ENCODE results near the gene KCNAB2.

KCNAB2 gene

DNA sequence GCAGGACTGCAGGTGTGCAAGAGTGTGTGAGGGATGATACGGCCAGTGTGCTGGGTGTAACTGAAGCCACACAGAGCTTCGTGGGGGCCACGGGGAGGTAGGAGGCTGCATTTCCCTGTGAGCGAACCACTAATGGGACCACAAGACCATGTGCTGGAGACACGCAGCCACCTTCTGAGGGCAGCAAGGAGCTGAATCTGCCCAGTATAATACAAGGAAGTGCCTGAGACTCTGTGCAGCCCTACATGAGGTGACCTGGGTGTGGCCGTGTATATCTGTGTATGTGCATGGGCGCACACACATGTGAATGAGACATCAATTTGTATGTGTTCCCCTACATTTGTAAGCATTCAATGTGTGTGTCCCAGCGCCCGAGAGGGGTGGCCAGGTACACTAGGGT, 83.6 kb downstream of the KCNAB2 start:
- DNase-seq (ENCODE audit: low spot score), result no peak

DNA sequence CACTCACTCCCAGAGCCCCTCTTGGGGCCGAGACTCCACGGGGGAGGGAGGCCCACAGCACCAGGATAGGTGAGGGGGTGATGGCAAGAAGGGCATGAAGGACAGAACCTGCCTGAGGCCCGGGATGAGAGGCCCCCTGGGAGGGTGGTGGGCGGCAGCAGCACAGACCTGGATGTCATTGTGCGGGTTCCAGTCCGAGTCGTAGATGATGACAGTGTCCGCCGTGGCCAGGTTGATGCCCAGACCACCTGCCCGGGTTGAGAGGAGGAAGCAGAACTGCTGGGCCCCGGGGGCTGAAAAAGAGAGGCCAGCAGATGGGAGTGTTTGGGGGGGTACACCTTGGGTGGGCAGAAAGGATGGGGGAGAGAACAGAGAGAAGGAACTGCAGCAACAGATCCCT, 84.3 kb downstream of the KCNAB2 start:
- DNase-seq (ENCODE audit: low spot score), result no peak

DNA sequence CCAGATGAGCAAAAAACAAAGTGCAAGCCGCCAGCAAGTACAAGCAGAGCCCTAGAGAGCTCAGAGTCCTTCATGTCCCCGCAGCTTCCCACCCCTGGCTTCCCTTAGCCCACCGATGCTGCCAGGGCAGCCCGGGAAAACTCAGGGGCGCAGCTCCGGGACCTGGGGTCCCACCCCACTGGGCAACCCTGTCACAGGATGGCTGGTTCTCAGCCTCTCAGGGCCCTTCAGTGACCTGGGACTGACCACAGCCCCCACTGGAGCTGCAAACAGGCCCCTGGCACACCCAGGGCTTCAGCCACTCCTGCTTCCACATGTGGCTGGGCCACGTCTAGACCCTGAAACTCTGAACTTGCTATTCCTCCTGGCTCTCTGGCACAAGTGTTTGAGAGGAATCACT, 84.9 kb downstream of the KCNAB2 start:
- no peak for DNase-seq (ENCODE audit: low spot score)

DNA sequence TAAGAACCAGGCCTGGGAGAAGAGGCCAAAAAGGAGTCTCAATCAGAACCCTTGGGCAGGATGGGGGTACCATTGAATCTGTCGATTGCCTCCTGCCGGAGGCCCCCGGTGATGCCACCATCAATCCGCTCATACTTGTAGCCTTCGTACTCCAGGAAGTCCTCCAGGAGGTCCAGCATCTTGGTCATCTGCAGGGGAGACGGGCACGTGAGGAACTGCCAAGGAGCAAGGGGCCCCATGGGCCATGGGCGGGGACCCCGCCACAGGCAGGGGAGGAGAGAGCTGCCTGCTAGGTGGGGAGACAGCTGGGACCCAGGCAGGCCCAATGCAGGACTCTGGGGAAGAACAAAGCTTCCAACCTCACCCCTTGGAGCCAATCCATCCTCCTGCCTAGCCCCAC, 85.9 kb downstream of the KCNAB2 start:
- DNase-seq (ENCODE audit: low spot score), result no peak

DNA sequence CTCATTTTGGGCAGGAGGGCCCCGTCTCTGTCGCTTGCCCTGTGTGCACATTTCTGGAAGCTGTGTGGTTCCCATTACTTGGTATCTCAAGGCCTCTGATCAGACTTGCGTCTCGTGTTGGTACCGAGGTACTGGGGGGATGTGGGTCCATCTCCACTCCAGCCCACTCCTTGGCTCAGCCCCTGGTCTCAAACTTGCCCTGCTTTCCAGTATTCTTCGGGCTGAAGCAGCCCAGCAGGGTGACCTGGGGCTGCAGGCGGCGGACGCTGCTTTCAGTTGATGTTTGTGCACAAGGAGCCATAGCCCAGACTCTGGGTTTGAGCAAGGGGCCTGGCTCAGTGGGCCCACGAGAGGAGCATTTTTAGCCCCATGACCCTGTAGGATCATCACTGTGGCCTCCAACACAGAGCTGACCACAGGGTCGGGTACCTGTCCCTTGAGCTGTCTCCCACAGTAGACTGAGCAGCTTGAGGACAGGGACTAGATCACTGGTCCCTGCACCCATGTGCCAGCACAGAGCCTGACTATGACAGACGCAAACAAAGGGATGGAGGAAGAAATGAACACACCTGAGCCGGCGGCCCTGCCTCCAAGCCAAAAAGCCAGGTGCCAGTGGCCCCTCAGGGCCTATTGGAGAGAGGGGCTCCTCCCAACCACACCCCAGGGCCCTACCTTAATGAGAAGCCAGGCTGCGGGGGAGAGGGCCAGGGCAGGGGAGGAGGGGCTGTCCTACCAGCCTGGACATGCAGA, 87.6 kb downstream of the KCNAB2 start:
- no peak for DNase-seq (ENCODE audit: low spot score)

DNA sequence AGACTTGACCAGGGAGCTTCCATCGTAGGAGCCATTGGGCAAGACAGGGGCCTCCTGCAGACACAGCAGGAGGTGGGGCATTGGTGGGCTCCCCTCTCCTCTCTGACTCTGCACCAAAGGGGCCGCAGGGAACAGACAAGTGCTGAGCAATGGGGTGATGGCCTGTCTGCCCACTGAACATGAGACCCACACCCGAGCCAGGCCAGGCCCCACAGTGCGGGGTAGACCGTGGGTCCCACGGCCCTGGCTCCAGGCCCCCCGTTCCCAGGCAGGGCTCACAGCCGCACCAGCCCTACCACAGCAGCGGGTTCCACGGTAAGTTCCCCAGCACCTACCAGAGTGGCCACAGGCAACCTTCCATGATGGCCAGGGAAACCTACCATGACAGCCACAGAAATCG, 88.5 kb downstream of the KCNAB2 start:
- DNase-seq (ENCODE audit: low spot score), result no peak

DNA sequence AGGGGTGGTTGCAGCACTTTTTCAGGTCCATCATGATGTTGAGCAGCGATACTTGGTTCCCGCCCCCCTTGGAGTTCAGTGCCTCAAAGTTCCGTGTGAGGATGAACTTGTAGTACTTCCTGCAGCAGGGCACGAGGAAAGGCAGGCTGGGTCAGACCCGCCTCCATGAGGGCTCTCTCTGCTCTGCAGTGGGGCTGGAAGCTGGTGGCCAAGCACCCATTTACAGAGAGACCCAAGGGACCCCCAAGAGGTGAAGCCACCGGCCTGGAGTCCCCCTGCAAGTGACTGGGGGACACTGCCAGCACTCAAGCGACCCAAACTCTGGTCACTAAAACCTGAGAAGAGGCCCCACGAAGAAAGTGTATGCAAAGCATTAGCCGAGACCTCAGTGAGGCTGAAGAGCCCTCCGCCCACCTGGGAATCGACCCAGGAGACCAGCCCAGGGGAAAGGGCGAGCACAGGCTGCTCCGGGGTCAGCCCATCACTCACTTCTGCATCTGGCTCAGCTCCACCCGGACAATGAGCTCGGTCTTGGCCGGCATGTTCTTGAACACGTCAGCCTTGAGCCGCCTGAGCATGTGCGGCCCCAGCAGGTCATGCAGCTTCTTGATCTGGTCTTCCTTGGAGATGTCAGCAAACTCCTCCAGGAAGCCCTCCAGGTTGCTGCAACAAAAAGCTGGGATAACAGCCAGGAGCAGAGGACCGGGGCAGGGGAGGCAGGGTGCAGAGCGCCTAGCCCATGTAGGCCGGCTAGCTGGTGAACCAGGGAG, 89.2 kb downstream of the KCNAB2 start:
- no peak for DNase-seq (ENCODE audit: low spot score)

DNA sequence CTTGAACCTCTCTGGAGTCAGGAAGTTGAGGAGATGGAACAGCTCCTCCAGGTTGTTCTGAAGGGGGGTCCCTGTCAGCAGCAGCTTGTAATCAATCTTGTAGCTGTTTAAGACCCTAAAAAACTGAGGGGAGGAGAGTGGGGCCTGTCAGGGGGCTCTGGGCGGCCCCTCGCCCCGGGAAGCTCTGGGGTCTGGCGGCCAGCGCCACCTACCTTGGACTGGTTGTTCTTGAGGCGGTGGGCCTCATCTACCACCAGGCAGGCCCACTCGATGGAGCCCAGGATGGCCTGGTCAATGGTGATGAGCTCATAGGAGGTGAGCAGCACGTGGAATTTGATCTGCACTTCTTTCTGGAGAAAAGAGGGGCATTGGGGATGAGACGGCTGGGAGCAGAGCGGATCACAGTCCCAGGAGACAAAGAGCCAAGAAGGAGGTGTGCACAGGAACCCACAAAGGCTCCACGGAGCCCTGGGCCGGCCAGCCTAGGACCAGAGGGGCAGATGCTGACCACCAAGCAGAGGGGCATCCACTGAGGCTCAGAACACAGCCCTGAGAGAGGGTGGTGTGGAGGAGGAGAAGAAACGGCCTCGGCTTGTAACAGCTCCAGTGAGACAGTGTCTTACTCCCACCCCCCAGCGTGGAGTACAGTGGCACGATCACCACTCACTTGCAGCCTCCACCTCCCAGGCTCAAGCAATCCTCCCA, 91.0 kb downstream of the KCNAB2 start:
- DNase-seq (ENCODE audit: low spot score), result no peak

DNA sequence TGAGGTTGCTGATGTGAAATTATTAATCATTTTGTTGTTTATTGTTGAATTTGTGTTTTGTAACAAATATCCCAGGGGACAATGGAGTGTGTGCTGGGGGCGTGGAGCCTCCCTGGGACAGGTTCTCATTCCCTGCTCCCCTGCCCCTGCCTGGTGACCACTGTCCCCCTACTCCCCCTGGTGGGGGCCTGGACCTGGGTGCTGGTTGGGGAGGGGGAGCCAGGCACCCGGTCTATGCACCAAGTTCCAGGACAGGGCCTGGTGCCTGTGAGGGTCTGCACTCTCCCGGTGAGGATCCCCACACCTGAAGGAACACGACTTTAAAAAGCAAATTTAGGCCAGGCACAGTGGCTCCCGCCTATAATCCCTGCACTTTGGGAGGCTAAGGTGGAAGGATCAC, 92.1 kb downstream of the KCNAB2 start:
- DNase-seq (ENCODE audit: low spot score), result no peak

DNA sequence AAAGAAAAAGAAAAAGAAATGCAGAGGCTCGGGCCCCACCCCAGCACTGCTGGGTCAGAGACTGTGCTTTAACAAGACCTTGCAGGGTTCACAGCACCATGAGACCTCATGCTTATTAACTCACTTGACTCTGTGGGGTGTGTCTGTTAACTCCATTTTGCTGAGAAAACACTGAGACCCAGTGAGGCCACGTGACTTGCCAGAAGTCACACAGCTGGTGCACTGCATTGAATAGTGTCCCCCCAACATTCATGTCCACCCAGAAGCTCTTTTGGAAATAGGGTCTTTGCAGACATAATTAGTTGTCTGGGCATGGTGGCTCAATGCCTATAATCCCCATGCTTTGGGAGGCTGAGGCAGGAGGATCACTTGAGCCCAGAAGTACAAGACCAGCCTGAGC, 94.7 kb downstream of the KCNAB2 start:
- DNase-seq (ENCODE audit: low spot score), result no peak

DNA sequence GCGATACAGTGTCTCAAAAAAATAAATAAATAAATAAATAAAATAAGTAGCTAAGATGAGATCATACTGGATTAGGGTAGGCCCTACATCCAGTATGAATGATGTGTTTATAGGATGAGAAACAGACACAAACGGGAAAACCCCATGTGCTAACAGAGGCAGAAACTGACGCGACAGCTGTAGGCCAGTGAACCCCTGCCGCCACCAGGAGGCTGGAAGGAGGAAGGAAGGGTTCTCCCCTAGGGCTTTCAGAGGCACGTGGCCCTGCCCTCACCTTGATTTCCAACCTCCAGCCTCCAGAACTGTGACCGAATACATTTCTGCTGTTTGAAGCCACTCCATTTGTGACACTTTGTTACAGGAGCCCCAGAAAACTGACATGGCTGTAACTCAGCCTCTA, 95.9 kb downstream of the KCNAB2 start:
- DNase-seq (ENCODE audit: low spot score), result no peak

DNA sequence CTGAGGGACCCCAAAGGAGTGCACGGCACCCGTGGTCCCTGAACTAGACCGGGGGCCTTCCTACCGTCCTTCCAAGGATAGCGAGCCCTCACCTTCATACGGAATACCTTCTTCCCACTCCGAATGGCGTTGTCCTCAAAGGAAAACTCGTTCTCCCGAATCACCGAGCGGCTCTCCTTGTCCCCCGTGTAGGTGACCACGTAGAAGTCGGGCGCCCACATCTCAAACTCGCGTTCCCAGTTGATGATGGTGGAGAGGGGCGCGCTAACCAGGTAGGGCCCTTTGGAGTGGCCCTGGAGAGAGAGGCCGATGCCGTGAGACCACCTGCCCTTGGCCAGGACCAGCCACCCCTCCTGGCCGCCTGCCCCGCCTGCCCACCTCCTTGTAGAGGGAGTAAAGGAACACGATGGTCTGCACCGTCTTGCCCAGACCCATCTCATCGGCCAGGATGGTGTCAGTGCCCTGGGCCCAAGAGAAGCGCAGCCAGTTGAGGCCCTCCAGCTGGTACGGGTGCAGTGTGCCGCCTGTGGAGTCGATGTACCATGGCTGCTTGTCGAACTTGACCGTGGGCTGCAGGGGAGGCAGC, 96.4 kb downstream of the KCNAB2 start:
- no peak for DNase-seq (ENCODE audit: low spot score)

DNA sequence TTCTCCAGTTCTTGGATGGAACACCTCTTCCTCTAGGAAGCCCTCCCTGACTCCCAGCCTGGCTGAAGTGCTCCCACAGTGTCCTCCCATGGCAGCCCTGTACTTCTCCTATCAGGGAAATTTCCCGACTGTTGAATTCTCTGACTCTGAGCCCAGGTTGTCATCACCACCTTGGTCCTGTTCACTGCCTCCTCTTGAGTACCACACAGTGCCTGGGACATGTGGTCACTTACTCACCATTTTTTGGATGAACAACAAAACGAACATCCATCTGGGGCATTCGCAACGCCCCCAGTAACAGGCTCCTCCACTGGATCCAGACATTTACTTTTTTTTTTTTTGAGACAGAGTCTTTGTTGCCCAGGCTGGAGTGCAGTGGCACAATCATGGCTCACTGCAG, 97.0 kb downstream of the KCNAB2 start:
- DNase-seq (ENCODE audit: low spot score), result no peak

DNA sequence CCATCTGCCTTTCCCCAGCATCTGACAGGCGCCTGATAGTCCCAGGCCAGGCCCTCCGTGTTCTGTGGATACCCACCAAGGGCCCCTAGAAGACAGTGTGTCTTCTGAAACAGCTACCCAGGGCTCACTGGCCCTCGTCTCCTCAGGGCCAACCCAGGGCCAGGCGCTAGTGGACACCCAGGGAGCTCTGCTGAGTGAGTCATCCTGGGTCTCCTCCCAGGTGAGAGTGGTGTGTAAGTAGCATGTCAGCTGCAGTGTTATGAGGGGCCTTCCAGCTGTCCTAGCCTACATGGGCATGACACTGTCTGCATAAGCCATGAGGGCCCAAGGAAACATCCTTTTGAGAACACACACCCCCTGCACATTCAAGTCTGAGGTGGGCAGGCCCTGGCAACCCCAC, 97.7 kb downstream of the KCNAB2 start:
- DNase-seq (ENCODE audit: low spot score), result no peak

DNA sequence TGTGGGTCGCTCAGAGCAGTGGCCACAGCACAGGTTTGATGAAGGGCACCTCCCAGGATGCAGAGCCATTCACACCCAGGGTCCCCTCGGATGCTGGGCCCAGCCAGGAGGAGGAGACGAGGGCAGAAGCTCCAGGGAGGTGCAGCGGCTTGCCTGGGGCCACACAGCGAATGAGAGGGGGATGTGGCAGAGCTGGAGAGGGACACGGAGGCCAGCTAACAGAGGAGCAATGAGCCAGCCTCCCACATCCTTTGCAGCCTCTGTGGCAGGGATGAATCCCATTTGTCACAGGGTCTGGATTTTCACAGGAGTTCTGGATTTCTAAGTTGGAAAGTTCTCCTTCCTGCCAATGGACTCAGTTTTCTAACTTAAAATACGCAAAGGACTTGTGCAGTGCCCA, 98.5 kb downstream of the KCNAB2 start:
- DNase-seq (ENCODE audit: low spot score), result no peak

DNA sequence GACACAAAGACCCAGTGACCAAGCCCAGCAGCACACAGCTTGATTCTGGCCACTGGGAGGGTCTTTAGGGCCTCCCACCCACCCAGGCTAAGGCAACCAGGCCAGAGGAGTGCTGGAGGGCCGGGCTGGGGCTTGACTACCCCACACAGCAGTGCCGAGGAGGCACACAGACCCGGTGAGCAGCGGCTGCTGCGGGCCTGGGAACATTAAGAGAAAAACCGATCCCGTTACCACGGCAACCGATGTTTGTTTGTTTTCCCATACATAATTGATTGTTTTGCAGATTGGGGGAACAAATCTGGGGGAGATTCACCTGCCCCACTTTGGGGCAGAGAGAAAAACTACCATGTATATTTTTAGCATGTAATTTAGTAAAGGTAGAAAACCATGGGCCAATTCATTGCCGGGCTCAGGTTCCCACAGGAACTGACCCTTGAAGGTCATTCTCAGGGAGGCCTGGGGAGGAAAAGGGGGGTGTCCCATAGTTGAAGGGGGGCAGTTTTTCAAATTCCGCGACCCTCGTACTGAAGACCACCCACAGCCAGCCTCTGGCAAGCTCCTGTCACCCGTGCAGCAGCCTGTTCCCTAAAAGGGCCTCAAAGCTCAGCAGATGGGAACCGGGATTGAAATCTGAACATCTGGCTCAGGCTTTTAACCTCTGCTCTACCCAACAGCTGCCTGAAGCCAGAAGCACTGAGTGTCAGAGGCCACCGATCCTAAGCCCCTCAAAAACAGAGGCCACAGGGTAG, 99.1 kb downstream of the KCNAB2 start:
- no peak for DNase-seq (ENCODE audit: low spot score)

DNA sequence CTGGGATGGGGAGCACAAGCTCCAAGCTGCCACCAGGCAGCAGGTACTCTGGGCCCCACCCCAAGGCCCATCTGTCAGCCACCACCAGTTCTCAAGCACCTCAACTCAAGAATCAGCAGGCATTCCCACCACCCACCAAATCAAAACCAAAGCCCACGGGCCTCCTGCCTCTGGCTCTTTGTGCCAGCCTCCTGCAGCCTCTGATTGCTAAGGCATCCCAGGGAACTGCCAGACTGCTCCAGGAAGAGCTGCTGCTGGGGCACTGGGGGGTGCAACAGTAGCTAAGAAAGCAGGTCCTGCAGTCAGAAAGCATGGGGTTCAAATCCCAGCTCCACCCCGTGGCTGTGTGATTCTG, 99.7 kb downstream of the KCNAB2 start:
- DNase-seq (ENCODE audit: low spot score), result no peak

DNA sequence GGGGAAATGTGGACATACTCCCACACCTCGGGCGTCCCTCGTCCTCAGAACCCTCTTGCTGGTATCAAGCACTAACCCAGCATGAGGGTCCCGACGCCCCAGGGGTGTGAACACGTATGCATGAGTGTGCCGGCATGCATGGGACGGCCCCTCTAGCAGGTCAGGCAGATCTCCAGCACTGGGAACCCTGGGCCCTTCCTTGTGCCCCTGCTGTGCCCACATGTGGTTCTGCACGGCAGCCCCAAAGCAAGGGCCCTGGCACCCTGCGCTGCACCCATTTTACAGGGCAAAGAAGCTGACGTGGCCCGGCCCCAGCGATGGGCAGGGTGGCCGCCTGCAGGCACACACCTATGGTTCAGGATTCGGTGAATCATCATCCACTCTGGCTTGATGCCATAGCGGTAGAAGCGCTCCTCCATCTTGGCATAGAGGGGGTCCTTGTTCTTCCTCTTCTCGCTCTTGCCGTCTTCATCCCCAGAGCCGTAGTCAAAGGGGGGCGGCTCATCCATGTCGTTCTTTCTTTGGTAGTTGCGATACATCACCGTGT, 100.2 kb downstream of the KCNAB2 start:
- DNase-seq (ENCODE audit: low spot score), result no peak

DNA sequence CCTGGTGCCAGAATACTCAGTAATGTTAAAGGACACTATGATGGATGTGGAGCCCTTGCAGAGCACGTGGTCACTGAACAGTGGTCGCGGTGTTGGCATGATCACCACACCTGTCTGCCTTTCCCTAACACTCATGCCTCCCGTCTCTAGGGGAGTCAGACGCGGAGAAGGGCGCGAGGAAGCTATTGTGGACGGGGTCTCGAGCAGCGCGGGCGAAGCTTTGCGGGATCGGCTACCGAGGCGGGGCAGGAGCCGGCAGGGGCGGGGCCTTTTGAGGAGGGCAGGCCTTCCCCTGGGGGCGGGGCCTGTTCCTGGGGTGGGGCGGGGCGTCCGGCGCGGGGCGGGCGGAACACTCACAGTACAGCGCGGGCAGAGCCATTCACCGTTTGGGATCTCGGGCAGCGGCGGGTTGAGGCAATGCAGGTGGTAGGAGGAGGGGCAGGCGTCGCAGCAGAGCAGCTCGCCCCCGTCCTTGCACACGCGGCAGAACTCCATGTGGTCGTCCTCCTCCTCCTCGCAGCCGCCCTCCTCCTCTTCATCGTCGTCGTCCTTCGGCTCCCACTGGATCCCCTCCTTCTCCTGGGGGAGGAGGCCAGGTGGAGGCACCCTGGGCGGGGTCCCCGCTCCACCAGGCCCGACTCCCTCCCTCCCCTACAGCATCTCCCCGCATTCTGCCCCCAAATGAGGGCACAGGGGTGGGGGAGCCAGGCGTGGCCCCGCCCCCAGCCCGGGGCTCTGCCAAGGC, 103.0 kb downstream of the KCNAB2 start:
- DNase-seq (ENCODE audit: low spot score), result peak; percentile 27

DNA sequence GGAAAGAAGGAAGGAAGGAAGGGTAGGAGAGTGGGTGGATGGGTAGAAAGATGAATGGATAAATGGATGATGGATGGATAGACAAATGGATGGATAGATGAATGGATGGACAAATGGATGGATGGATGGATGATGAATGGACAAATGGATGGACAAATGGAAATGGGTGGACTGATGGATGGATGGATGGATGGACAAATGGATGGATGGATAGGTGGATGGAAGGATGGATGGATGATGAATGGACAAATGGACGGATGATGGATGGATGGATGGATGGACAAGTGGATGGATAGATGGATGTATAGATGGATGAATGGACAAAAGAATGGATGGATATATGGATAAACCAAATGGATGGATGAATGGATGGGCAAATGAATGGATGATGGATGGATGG, 103.9 kb downstream of the KCNAB2 start:
- DNase-seq (ENCODE audit: low spot score), result no peak
